HepG2 (cell line): ENCODE results near the gene LZTR1. TPM values are rescaled to one million over a fixed set of nuclear protein-coding genes. Genes with fewer than 3 reads are reported as not detected.

Source experiments
- FOXA1 ChIP-seq, 2 experiments: fragments of 450-650 bp in 1 of 2; sonication (generic) in 1 of 2; formaldehyde crosslinking in 1 of 2; IDR thresholded peaks; 2 replicates each; pipeline versions ENCODE4 v1.4.0 to v1.6.1; 2016 to 2020; ENCODE audit warnings: missing genetic modification reagents in 1 of 2
- GFI1 ChIP-seq: sonication (generic); formaldehyde crosslinking; IDR thresholded peaks from 2 replicates; pipeline ENCODE4 v1.5.0; 2020; ENCODE audit warnings: missing genetic modification reagents, mild to moderate bottlenecking, borderline replicate concordance
- KDM5A ChIP-seq: fragments of 200-600 bp; sonication (generic); IDR thresholded peaks from 2 replicates; pipeline ENCODE4 v1.7.0; 2018; ENCODE audit warnings: antibody characterized with exemption, mild to moderate bottlenecking, low read length, borderline replicate concordance
- MED13 ChIP-seq: sonication (generic); formaldehyde crosslinking; IDR thresholded peaks from 2 replicates; pipeline ENCODE4 v1.5.0; 2020; ENCODE audit warnings: missing genetic modification reagents
- NRL ChIP-seq: sonication (generic); formaldehyde crosslinking; IDR thresholded peaks from 2 replicates; pipeline ENCODE4 v1.5.0; 2020; ENCODE audit warnings: missing genetic modification reagents, mild to moderate bottlenecking, moderate library complexity, borderline replicate concordance
- TFAP4 ChIP-seq: sonication (generic); IDR thresholded peaks from 2 replicates; pipeline ENCODE4 v1.6.1; 2016; ENCODE audit warnings: low read depth, borderline replicate concordance
- ZBTB40 ChIP-seq, 2 experiments: fragments of 450-650 bp in 1 of 2; sonication (generic) in 1 of 2; formaldehyde crosslinking in 1 of 2; IDR thresholded peaks; 2 replicates each; pipeline versions ENCODE4 v1.6.1 to v1.8.0; 2016 to 2022; ENCODE audit warnings: antibody characterized with exemption in 1 of 2, mild to moderate bottlenecking in 1 of 2, missing genetic modification reagents in 1 of 2
- ZNF577 ChIP-seq: sonication (generic); formaldehyde crosslinking; IDR thresholded peaks from 2 replicates; pipeline ENCODE4 v1.4.0; 2020; ENCODE audit warnings: mild to moderate bottlenecking, low read depth, missing genetic modification reagents, borderline replicate concordance
- ZNF883 ChIP-seq: sonication (generic); formaldehyde crosslinking; IDR thresholded peaks from 2 replicates; pipeline ENCODE4 v1.5.1; 2020; ENCODE audit warnings: mild to moderate bottlenecking, missing genetic modification reagents; ENCODE audit errors: not compliant biosample characterization
- polyA plus RNA-seq, 8 experiments: library from polyadenylated mRNA; depleted of rRNA in 3 of 8; stranded (reverse) in 7 of 8; unstranded in 1 of 8; fragments of >200 nt; fragmentation: Illumina TruSeq in 4 of 8; extraction: Trizol in 4 of 8; gene quantifications; 2 replicates each; pipeline versions ENCODE4 v1.2.1 to v1.2.3, GENCODE V29; 2011 to 2016; ENCODE audit warnings: low read depth in 4 of 8, missing spikeins in 1 of 8, mixed read lengths in 1 of 8; ENCODE audit not compliant: insufficient read depth in 1 of 8
- total RNA-seq, 5 experiments: library from RNA; depleted of rRNA; stranded (reverse); fragments of >200 nt; fragmentation: Illumina TruSeq; extraction: Trizol; gene quantifications; 2 replicates each; pipeline ENCODE4 v1.2.3, GENCODE V29; 2016; ENCODE audit warnings: low read depth in 1 of 5
- TF ChIP-seq, protein P1 (sequence below): sonication (generic); formaldehyde crosslinking; conservative IDR thresholded peaks from 2 replicates; pipeline ENCODE4 v1.8.0; 2022; ENCODE audit warnings: mild to moderate bottlenecking, moderate library complexity, missing genetic modification reagents
- TF ChIP-seq, protein P2 (sequence below): sonication (generic); formaldehyde crosslinking; IDR thresholded peaks from 2 replicates; pipeline ENCODE4 v1.8.0; 2022; ENCODE audit warnings: missing genetic modification reagents, low read depth, mild to moderate bottlenecking, borderline replicate concordance

The LZTR1 gene
- total and polyA plus RNA-seq, 2 of the 13 experiments (the other 11 are each of a cell fraction or from before 2014, with no cell fraction given), result 21.8 to 22.4 TPM

- TF ChIP-seq FOXA1 (IDR thresholded peaks at IDR 0.05), result no peak
- no peak for TF ChIP-seq FOXA1 (CRISPR knock-in tag; IDR thresholded peaks at IDR 0.05)
- TF ChIP-seq NRL (CRISPR knock-in tag), result no peak
- no peak for TF ChIP-seq GFI1
- no peak for TF ChIP-seq ZBTB40 (IDR thresholded peaks at IDR 0.05)
- no peak for TF ChIP-seq ZBTB40 (CRISPR knock-in tag; IDR thresholded peaks at IDR 0.05)
- no peak for TF ChIP-seq TFAP4
- TF ChIP-seq, protein P1, sequence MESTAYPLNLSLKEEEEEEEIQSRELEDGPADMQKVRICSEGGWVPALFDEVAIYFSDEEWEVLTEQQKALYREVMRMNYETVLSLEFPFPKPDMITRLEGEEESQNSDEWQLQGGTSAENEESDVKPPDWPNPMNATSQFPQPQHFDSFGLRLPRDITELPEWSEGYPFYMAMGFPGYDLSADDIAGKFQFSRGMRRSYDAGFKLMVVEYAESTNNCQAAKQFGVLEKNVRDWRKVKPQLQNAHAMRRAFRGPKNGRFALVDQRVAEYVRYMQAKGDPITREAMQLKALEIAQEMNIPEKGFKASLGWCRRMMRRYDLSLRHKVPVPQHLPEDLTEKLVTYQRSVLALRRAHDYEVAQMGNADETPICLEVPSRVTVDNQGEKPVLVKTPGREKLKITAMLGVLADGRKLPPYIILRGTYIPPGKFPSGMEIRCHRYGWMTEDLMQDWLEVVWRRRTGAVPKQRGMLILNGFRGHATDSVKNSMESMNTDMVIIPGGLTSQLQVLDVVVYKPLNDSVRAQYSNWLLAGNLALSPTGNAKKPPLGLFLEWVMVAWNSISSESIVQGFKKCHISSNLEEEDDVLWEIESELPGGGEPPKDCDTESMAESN (CRISPR knock-in tag), result 0 out of 2 replicates have a peak, but pooled peaks have one; percentile 60
- no peak for TF ChIP-seq ZNF577
- no peak for TF ChIP-seq KDM5A
- TF ChIP-seq ZNF883 (CRISPR knock-in tag), result no peak
- TF ChIP-seq, protein P2, sequence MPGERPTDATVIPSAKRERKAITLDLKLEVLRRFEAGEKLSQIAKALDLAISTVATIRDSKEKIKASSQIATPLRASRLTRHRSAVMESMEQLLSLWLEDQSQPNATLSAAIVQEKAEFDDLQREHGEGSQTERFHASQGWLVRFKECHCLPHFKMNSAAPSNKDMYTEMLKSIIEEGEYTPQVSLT (CRISPR knock-in tag), result no peak
- peak; percentile 23; the same call in 1 of the 2 replicates for TF ChIP-seq MED13 (CRISPR knock-in tag)
Observed at GRCh38 chr22:20957102-20957682, 24.9 kb upstream of the LZTR1 start (continued).
